RWPE1 (cell line): Measurements from ENCODE around the gene MTFP1.

Experiments
- CTCF ChIA-PET: fragments of 350-600 bp; sonication (Branson Sonifier 250); formaldehyde crosslinking; extraction: SDS; loops from one replicate; lab custom pipeline; 2021; lab: Yijun Ruan, JAX
- POLR2A ChIA-PET: fragments of 400-600 bp; formaldehyde crosslinking; extraction: SDS; loops from one replicate; lab custom pipeline; 2020; ENCODE audit warnings: antibody characterized with exemption; ENCODE audit not compliant: low non-redundant PET; lab: Yijun Ruan, JAX
- DNase-seq: peaks from one replicate; pipeline ENCODE4 v3.0.0; 2012; ENCODE audit warnings: low spot score
- H3K27ac ChIP-seq: fragments of 450-650 bp; 2 replicates; pipeline ENCODE4 v1.5.1; 2017
- TF ChIP-seq, protein P1 (sequence below): fragments of 450-650 bp; conservative IDR thresholded peaks from 2 replicates; pipeline ENCODE4 v1.5.1; 2017; ENCODE audit warnings: low read depth, mild to moderate bottlenecking

Gene MTFP1

DNA sequence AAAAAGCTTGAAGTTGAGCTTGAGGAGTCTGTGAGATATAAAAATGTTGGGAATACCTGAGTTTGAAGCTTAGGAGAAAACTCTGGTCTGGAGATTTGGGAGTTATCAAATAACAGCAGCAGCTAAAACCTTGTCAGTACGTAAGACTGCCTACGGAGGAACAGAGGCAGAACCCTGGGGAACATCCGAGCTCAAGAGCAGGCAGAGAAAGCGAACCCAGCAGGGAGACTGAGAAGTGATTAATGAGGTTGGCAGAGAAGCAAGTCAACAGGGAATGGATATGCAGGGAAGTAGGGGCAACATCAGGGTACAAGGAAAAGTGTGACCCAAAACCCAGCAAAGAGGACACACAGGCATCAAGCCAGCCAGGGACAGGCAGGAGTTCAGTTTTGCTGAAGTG is 12.6 kb upstream of the MTFP1 start:
- H3K27ac ChIP-seq = no peak overlapping the region; the same call in 1 of the 2 replicates
- no peak for DNase-seq
- TF ChIP-seq, protein P1, sequence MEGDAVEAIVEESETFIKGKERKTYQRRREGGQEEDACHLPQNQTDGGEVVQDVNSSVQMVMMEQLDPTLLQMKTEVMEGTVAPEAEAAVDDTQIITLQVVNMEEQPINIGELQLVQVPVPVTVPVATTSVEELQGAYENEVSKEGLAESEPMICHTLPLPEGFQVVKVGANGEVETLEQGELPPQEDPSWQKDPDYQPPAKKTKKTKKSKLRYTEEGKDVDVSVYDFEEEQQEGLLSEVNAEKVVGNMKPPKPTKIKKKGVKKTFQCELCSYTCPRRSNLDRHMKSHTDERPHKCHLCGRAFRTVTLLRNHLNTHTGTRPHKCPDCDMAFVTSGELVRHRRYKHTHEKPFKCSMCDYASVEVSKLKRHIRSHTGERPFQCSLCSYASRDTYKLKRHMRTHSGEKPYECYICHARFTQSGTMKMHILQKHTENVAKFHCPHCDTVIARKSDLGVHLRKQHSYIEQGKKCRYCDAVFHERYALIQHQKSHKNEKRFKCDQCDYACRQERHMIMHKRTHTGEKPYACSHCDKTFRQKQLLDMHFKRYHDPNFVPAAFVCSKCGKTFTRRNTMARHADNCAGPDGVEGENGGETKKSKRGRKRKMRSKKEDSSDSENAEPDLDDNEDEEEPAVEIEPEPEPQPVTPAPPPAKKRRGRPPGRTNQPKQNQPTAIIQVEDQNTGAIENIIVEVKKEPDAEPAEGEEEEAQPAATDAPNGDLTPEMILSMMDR = no peak
- POLR2A ChIA-PET = interaction anchor here (1.2 kb wide), 1 partner anchor 10 kb away, joined by 3 read pairs; no protein-coding TSS in a partner anchor
- CTCF ChIA-PET = interaction anchor here (0.7 kb wide), 1 partner anchor 25 kb away, joined by 5 read pairs; no protein-coding TSS in a partner anchor

DNA sequence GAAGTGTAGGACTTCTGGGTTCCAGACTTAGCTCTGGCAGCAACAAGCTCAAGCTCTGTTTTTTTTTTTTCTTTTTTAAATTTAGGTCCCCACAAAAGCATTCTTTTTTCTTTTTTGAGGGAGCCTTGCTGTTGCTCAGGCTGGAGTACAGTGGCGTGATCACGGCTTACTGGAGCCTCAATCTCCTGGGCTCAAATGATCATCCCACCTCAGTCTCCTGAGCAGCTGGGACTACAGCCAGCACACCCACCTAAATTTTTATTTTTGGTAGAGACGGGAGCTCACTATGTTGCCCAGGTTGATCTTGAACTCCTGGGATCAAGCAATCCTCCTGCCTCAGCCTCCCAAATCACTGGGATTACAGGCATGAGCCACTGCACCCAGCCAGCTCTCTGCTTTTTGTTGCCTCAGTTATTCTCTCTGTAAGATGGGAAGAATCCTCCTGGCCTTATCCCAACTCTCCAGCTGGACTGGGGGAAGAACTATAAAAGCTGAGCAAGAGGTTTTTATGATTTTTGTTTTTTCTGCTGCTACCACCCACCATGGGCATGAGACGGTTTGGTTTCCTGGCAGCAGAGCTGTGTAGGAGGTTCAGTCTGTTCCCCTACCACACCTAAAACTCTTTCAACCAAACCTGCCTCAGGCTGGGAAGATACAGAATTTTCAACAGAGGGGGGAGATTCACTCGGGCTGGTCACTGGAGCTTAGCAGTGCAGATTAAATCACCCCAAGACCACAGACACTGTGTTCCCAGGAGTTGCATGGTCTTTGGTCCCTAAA is 11.6 kb upstream of the MTFP1 start:
- ChIA-PET POLR2A (no interaction called here), CTCF (no interaction called here)
- TF ChIP-seq, protein P1 = no peak
- no peak for DNase-seq
- peak overlapping the region; percentile 42 for H3K27ac ChIP-seq

DNA sequence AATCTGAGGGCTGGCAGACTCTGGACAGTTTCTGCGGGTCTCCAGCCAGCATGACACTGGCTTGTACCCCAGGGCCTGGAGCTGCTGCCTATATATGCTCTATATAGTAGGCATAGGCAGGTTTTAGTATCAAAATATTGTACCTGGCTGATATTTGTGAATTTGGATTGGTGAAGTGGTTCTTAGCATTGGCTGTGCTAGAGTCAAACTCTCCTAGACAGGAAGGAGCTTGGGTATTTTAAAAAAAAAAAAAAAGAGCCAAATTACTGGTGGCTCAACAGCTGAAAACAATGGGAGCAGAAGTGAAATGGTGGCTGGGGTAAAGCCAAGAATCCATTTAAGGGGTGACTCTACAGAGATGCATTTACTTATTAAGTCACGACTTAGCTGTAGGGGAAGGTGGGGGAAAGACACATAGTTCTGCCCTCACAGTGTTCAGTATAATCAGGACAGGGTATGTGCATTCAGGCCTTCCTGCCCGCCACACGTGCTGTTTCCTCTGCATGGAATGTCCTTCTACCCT is 11.0 kb upstream of the MTFP1 start:
- TF ChIP-seq, protein P1 = no peak
- H3K27ac ChIP-seq = peak overlapping the region; percentile 42
- CTCF ChIA-PET = no interaction called here
- POLR2A ChIA-PET = interaction anchor here (0.6 kb wide), 1 partner anchor 17 kb away, joined by 3 read pairs; no protein-coding TSS in a partner anchor
- no peak for DNase-seq

DNA sequence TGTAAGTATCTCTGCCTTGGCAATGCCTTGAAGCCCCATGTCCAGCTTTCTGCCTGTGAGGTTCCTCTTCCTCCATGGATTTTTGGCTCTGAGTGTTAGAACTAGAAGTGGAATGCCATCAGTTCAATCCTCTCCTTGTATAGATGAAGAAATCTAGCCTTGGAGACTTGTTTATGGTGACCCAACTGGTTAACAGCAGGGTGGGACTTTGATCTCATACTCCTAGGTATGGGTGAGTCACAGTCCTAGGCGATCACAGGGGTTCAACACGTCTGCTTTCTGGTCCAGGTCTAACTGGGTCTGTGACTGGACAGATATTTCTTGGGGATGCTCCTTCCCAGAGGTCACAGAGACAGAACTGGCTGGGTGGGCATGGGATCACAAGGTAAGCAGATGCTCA is 9.2 kb upstream of the MTFP1 start:
- ChIA-PET CTCF (interaction anchor here (0.6 kb wide), 1 partner anchor 52 kb away, joined by 3 read pairs; no protein-coding TSS in a partner anchor), POLR2A (no interaction called here)
- peak overlapping the region; percentile 8; the same call in 1 of the 2 replicates for H3K27ac ChIP-seq
- TF ChIP-seq, protein P1 = no peak
- no peak for DNase-seq

DNA sequence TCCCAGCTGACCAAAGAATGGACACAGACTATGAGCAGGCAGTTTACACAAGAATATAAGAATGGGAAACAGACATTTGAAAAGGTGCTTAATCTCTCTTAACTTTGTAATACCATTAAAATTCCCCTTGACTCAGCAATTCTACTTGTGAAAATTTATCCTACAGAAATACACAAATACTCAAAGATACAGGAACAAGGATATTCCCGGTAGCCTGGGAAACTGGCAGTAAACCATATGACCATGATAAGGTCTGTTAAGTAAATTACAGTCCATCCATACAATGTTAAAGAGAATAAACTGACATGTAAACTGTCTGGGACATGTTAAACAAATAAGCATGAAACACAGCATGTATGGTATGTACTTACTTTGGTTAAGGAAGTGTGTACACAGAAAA is 8.7 kb upstream of the MTFP1 start:
- CTCF ChIA-PET = interaction anchor here (0.6 kb wide), 1 partner anchor 52 kb away, joined by 3 read pairs; no protein-coding TSS in a partner anchor
- peak overlapping the region; percentile 8; the same call in 1 of the 2 replicates for H3K27ac ChIP-seq

More for the DNA sequence above, 8.7 kb upstream of the MTFP1 start:
- no peak for DNase-seq
- POLR2A ChIA-PET = no interaction called here
- TF ChIP-seq, protein P1 = no peak
